Hypothalamus (tissue), 51 donors: Measurements from ENCODE around the gene ADGRV1.
A peak's percentile ranks its signal among the peaks of the same experiment; 100 is the strongest.

Experiments used
- DNase-seq, 51 donors: peaks; one replicate each; lab custom pipeline; 2025; lab: John Stamatoyannopoulos, UW

The ADGRV1 gene

DNA sequence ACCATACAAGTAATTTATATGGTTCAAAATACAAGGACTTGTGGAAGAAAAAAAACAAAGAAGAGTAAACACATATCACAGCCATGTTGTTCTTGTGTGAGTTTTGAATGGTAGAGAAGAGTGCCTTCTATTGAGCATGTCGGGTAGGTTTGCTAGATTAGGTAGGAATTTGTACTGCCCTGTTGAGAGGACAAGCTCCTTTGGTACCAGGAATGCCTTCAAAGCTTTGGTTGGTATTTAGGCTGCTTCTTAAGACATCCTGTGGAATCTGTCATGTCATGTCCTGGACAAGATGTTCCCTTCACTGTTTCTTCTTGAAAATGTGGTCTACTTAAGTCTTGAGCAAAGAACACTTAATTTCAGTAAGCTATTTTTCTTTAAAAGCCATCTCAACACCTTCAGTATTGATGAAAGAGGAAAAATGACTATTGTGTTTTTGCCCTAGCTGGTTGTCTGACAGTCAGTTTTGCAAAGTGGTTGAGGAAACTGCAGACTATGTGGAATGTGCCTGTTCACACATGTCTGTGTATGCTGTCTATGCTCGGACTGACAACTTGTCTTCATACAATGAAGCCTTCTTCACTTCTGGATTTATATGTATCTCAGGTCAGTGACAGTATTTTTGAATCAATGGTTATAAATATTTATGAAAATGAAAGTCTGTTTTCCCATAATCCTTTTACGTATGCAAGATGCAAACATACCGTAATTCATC lies 296.9 kb downstream of the ADGRV1 start:
- DNase-seq, result no peak

DNA sequence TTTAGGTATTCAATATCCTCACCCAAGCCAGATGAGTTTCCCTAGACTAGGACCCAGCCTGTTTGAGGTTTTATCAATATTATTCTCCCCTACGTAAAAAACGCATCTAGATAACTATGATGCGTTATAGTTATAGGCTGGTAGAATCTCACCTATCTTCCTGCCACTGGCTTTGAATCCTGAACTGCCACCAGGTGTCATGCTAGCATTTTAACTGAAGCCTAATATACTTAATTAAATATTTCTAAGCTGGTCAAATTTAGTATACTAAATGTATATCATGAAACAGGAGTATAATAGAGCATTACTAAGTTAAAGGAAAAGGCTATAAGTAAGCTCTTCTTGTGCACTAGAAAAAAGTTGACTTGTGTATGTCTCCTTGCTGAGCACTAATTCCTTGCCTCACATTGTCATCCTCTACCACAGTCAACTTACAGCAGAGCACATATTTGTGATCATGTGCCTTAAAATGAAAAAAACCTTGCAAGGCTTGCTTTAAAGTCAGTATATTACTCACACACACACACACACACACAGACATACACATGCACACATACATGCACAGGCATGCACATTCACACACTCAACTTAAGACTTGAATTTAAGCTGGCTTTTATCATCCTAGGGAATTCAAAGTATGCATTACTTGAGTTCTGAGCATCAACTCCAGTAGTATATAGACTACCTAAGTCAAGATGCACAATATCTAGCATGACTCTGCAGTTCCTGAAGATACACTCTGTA lies 303.4 kb downstream of the ADGRV1 start:
- no peak for DNase-seq

DNA sequence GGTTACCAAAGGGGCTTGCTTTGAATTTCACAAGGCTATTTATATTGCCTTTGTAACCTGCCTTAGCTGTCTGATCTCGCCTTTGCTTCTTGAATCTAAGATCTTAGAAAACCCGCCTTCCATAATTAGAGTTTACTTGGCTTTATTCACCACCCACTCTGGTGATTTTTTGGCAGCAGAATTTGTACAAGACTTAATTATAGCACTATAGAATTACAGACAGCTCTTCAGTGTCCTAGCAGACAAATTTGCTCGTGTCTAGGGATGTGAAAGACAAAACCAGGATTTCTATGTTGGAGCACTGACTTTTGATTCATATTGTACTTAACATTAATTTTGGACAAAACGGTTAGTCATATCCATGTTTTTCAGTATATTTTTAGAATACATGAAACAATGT lies 306.6 kb downstream of the ADGRV1 start:
- peak in 1 of 51 donors; percentile 9 for DNase-seq

DNA sequence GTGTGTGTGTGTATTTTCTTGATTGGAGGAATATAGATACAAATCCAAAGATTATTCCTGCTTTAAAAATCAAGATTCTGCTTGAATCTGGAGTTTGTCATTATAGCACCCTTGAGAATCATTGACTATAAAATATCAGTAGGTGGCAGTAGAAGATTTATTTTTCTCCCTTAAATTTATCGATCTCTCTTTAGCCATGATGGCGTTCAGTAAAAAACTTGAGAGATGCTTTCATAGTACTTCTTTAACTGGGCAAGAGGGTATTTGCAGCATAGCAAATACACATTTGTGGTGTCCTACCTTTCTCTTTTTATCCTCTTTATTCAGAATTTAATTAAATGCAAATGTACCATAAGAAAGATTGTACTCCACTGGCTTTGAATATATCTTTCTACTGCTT lies 307.7 kb downstream of the ADGRV1 start:
- DNase-seq, result peak in 1 of 51 donors; percentile 15

DNA sequence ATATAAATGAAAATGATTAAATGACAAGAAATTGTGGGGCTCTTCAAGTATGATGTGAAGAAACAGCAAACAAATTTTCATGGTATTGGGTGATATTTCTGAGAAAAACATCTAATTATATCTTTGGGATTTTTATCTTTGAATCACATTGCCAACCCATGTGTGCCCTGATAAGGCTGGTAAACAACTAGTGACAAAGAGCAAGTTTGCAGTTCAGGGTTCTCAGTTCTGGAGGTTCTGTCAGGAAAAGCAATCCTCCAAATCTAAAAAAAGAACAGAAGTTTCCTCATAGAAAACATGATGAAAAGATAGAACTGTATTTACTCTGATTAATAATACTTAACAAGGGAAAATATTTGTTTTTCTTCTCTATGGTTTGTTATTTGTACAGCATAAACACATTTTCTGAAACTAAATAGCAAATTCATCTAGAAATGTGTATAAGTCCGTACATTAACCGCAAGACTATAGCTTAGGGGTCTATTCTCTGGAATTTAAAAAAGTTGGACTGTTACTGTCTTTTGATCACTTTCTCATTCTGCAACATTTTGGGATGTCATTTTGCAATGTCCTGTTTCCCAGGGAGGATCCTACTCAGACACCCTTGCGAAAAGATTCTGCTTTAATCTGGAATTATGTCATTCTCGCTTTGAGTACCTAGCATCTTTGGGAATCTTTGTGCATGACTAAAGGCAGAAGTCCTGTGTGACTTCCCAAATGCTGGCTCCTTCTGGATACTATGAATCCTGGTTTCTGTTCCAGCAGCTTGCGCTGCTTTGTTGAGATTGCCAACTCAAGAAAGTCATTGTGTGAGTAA lies 308.5 kb downstream of the ADGRV1 start:
- no peak for DNase-seq

DNA sequence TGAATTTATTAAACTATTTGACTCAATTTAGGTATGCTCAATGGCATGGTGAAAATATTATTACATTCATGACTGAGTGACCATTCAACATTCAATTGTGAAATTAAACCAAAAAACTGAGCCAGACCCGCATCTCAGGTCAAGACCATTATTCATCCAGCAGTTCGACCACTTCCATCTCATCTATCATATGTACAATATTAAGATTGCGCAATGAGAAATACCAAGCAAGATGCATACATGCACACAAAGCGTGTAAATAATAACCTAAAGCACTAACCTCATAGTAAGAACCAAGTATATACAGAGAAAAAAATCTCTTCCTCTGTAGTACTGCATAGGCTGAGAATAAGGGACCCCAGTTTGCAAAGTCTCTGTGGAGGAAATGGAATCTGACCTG lies 310.2 kb downstream of the ADGRV1 start:
- DNase-seq, result no peak

DNA sequence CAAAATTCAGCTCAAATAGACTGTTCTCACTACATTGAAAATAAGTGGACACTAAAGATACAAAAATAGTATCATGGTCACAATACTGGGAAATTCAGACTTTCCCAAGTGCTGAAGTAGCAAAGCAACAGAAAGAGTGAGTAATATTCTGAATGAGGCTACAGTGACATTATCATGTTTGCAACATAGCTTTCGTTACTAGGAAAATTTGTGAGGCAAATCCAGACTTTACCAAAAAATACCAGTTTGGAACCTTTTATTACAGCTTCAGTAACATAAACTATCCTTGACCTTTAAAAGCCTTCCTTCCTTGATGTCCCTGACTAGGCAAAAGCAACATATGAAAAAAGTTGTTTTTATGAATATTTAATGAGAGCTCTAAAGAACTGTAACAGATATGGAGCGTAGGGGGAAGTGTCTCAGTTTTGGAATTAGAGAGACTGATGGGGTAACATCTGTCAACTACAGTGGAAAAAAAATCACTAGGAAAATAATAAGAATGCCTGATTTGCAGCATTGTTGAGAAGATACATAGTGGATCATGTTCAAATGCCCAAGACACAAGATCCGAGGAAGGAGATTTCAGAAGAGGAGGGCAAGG lies 312.9 kb downstream of the ADGRV1 start:
- no peak for DNase-seq

DNA sequence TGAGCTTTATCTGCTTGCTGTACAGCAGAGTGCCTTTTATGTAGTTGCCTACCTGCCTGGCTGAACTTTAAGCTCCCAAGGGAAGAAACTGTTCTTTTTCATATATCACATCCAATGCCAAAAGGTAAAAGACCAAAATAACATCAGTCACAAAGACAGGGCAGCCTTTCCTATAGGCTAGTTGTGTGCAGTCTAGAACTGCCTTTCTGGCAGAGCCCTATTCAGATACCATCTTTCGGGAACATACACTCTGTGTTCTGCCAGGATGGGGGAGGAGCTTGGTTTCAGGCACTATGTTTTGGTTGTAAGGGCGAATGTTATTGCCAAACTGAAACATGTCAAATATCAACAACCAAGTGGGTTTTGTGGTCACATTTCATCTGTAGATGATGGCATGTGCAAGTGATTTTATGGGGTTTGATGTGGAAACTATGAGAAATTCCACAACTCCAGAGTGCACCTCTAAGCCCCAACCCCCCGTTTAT lies 314.5 kb downstream of the ADGRV1 start:
- DNase-seq, result no peak

DNA sequence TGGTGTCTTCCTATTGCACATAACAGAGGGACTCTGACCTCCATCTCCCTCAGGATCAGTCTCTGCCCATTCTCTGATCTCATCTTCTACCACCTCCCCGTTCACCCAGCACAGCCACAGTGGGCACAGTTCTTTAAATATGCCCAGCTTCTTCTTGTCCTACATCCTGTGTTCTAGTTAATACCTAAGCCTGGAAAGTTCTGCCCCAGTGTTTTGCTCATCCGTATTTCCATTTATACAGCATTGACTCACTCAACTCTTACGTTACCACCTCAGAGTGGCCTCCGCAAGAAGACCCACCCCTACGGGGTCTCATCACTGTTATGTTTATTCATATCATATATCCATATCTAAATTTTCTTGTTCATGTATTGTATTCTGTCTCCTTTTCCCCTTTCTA lies 315.5 kb downstream of the ADGRV1 start:
- no peak for DNase-seq

DNA sequence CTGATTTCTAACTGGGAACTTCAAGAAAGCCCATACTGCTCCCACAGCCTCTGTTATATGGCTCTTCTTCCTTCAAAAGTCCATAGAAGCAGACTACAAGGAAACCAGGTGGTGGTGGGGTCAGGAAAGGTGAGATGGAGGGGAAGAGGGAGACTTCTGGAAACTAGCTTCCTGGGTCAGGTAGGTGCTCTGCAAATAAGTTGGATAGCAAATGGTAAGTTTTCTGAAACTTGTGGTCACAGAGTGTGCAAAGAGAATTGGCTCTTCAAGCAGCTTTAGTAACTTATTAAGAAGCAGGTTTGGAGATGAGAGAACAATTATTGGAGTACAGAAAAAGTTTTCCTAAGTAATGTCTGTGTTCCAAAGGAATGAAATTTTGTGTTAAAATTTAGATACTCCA lies 316.9 kb downstream of the ADGRV1 start:
- DNase-seq, result no peak

DNA sequence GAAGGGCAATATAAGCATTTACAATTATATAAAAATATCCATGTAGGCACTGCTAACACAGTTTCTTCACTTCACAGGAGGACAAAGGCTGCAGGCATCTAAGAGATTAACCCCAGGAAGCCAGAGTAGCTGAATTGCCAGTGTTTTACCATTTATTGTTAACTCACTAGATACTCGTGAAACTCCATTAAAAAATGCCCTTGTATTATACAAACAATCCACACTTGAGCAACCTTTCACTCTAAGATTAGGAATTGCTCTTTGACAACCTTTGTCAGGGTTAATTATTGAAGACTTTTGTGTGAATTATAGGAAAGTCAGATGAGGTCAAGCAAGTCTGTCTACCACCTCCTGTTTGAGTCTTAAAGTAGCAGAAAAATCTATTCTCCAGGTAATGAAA lies 317.8 kb downstream of the ADGRV1 start:
- DNase-seq, result no peak

DNA sequence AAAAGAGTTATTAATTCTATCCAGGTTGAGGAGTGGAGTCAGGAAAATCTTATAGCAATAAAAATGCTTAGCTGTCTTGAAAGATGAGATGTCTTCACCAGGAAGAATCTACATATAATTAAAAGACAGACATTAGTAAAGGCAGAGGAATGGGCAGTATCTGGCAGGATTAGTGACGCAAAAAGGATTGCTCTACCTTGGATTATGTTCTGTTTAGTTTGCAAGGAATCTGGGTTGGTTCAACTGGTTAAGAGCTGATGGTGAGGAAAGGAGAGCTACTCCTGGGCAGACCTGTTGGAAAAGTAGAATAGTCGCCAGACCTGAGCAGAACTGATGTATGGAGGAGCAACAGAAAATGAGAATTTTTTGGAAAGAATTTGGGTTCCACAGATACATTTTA lies 318.5 kb downstream of the ADGRV1 start:
- DNase-seq, result no peak

DNA sequence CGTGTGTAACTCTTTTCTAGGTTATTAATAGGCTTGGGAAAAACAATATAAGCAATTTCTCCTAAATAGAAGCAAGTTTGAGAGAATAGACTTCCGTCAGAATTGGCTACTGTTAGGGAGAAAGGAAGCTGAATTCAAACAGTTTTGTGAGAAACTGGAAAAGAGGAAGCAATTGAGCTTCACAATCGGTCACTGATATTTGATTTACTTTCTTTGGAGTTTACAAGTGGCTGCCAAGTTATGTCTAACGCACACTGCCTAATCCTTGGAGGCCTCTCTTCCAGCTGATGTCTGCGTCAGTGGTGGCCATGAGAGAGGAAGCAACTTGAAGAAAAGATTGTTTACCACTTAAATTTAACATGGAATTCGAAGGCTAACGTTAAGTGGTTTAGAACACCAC lies 319.5 kb downstream of the ADGRV1 start:
- DNase-seq, result no peak

DNA sequence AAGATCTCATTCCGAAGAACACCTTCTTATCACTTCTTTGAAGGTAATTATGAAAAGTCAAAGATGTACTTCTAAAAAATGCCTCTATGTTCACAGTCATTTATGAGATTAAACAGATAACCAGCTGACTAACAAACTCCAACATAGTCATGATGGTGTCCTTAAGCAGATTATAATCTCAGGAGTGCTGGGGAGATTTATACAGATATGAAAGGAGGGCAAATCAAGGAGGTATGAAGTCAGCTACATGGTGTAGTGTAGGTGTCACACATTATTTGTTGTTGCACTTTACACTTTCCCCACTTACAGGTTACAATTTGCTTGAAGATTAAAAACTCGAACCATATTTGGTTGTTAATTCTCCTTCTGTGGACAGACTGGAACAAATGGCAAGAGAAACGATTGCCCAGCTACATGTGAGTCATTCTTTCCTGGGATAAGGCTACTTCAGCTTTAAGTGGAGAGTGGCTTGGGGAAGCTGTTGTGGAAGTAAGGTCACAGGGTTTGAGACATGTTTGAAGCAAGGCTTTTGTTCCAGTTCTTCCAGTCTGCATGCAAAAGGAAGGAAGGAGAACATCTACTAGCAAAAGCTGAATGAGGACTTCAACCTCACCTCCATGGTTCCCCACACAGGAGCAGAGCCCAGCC lies 320.1 kb downstream of the ADGRV1 start:
- DNase-seq, result peak in 1 of 51 donors; percentile 8

DNA sequence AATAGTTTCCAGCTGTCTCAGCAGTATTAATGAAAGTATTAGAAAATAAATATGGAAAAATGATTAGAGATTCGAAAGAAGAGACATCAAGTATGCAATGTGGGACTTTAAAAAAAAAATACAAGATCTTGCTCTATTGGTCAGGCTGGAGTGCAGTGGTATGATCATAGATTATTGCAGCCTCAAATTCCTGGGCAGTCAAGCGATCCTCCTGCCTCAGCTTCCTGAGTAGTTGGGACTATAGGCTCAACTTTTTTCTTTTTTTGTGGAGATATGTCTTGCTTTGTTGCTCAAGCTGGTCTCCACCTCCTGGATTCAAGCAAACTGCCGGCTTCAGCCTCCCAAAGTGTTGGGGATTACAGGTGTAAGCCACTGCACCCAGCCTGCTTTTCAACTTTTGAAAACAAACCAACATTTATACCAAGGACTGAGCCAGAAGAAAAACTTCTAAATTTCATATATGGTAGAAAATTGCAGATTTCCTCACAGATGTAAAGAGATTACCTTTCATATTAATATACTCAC lies 323.1 kb downstream of the ADGRV1 start:
- no peak for DNase-seq

DNA sequence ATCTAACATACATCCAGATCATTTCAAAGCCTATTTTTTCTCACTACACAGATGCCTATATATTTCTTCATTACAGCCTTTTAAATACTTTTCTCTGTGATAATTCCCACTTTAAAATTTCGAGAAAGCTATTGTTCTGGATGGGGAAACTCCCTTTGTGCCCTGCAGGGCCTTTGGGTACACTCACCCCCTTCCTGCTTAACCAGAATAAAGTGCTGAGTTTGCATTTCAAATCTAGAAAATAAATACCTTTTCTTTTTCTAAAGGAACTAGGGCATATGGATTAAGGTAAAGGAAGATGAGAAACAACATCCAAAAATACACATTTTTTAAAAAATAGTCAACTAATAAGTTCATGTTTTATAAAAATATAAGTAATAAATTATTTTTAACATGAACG lies 323.9 kb downstream of the ADGRV1 start:
- DNase-seq, result no peak

DNA sequence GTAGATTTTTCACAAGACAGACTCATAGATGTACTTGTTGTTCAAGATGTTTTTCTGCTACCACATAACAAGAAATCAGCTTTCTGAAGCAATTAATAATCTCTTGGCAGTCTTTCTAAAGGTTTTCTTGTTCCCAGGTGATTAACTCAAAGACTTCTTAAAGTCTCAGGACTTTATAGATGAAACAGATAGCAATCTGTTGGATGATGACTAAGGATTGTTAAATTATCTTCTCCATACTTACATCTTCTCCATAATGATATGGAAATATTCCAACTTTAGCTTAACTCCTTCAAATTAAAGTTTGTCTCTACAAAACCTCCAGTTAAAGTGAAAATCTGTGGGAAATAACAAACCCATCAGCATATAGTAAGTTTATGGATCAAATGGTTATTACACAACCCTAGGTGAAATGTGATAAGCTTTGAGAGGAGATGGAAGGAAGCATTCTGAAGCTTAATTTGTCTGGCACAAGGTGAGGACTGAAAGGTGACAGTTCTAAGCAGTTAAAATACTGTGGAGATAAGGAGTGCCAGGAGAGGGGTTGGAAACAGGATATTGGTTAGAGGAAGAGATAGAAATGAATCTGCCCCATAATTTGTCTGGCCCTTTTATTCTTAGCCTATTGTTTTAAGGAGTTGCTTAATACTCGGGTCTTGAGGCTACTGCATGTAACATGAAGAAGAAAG lies 326.7 kb downstream of the ADGRV1 start:
- no peak for DNase-seq

DNA sequence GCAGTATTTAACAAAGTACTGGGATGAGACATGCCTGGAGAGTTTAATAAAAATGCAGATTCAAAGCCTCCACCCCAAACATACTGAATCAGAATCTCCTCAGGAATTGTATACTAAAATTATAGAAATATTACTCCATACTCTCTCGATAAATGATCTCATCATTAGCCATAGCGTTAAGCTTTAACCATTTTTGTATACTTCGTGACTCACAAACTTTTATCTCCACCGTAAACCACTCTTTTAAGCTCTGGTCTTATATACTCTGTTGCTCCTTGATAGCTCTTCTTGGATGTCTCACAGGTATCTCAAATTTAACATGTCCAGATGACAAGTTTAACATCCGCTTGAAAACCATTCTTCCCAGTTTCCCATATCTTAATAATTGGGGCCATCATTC lies 327.8 kb downstream of the ADGRV1 start:
- no peak for DNase-seq

DNA sequence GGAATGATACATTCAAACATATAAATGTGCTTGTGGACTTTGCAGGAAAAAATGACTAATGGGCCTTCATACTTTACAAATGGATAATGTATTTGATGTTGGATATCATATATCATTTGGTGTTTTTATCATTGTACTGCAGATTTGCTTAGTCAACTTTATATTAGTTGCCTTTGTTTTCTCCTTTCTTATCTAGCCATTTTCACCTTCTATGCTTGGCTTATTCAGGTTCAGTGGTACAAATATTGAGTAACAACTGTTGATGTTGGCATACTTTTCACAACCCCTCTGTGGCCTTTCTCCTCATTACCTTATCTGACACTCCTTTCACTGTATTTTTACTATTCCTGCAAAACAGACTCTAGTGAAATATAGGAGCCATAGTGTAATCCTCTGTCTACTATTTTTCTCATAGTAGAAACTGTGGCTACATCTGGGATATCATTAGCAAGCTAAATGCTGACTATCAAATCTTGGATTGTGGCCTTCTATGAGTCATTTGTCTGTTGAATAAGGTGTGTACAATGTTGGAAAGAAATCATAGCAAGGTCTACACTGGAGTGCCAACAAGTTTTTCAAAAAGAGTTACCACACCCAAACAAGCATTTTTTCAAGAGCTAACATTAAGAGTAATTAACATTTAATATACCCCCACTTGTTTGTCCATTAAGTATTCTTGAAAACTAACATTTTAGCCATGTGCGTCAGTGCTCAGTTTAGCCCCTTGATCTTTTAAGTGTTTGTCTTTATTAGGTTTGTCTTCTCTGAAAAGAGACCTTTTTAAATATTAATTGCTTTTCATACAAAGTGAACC lies 330.1 kb downstream of the ADGRV1 start:
- DNase-seq, result no peak
